Sigmoid colon (tissue), 4 donors: Measurements from ENCODE around the gene KCTD2.

Source experiments
- CTCF ChIP-seq, 4 experiments: fragments of 450-650 bp in 3 of 4; fragments of 200-600 bp in 1 of 4; IDR thresholded peaks; one replicate each; pipeline ENCODE4 v1.5.1; 2016 to 2019; ENCODE audit warnings: antibody characterized with exemption in 4 of 4, mild to moderate bottlenecking in 3 of 4, moderate library complexity in 2 of 4
- EP300 ChIP-seq, 4 donors: sonication (generic); formaldehyde crosslinking; IDR thresholded peaks; one replicate each; pipeline ENCODE4 v1.6.1; 2017; ENCODE audit warnings: antibody characterized with exemption in 4 of 4
- POLR2A ChIP-seq, 2 donors: fragments of 450-650 bp; IDR thresholded peaks; one replicate each; pipeline ENCODE4 v1.6.1; 2016; ENCODE audit warnings: antibody characterized with exemption in 2 of 2, mild to moderate bottlenecking in 2 of 2, moderate library complexity in 2 of 2
- POLR2AphosphoS5 ChIP-seq, 4 donors: sonication (generic); formaldehyde crosslinking; IDR thresholded peaks; one replicate each; pipeline ENCODE4 v1.6.1; 2017; ENCODE audit warnings: antibody characterized with exemption in 4 of 4

- TF ChIP-seq CTCF (IDR thresholded peaks at IDR 0.05) (no peak), POLR2A (IDR thresholded peaks at IDR 0.05) (no peak), POLR2AphosphoS5 (IDR thresholded peaks at IDR 0.05) (no peak), EP300 (IDR thresholded peaks at IDR 0.05) (no peak)
These were observed 14.6 kb downstream of the KCTD2 start for GRCh38 chr17:75061618-75062017.
